Gastrocnemius medialis (tissue), 4 donors: ENCODE measurements around the gene RBM6.

Experiments used
- POLR2A ChIP-seq, 2 donors: fragments of 450-650 bp; IDR thresholded peaks; one replicate each; pipeline ENCODE4 v1.6.1; 2017; ENCODE audit warnings: antibody characterized with exemption in 2 of 2, mild to moderate bottlenecking in 2 of 2, moderate library complexity in 2 of 2
- TF ChIP-seq, protein P1 (sequence below), 5 experiments: fragments of 450-650 bp in 3 of 5; fragments of 200-600 bp in 2 of 5; sonication (generic) in 2 of 5; IDR thresholded peaks in 4 of 5; conservative IDR thresholded peaks in 1 of 5; 1 replicate in 4 of 5; 2 replicates in 1 of 5; pipeline ENCODE4 v1.5.1; 2016 to 2019; ENCODE audit warnings: antibody characterized with exemption in 5 of 5, mild to moderate bottlenecking in 3 of 5, moderate library complexity in 3 of 5

DNA sequence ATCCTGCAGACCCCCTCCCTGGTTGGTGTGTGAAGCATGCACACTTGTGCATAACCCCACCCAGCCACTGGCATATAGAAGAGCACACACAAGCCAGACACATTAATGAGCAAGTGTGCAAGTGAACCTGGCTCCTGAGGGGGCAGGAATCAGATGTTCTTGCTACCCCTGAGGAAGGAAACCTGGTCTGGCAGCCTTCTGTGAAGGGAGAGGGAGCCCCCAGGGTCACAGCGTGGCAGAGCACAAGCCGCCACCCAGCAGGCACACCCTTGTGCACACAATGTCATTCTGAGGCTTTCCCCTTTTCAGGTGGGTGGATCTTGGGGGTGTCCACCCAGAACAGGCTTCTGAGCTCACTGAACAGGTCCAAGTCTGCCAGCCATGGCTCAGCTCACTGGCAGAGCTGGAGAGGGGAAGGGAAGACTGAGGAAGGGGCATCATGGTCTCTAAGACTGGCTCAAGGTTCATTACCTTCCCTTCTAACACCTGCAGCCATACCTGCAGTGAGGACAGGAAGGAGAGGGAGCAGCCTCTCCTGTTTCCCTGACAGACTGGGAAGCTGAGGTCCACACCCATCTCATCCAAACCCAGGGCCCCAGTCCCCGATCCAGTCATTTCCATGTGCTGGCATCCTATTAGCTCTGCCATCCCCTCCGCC is 183.6 kb downstream of the RBM6 start:
- TF ChIP-seq POLR2A (IDR thresholded peaks at IDR 0.05) = no peak
- TF ChIP-seq, protein P1, sequence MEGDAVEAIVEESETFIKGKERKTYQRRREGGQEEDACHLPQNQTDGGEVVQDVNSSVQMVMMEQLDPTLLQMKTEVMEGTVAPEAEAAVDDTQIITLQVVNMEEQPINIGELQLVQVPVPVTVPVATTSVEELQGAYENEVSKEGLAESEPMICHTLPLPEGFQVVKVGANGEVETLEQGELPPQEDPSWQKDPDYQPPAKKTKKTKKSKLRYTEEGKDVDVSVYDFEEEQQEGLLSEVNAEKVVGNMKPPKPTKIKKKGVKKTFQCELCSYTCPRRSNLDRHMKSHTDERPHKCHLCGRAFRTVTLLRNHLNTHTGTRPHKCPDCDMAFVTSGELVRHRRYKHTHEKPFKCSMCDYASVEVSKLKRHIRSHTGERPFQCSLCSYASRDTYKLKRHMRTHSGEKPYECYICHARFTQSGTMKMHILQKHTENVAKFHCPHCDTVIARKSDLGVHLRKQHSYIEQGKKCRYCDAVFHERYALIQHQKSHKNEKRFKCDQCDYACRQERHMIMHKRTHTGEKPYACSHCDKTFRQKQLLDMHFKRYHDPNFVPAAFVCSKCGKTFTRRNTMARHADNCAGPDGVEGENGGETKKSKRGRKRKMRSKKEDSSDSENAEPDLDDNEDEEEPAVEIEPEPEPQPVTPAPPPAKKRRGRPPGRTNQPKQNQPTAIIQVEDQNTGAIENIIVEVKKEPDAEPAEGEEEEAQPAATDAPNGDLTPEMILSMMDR (IDR thresholded peaks at IDR 0.05 in 4 of 5, conservative IDR thresholded peaks at IDR 0.05 in 1 of 5) = no peak
